Bronchial epithelial cell (primary cell): Measurements from ENCODE around the gene TYROBP. TPM values are rescaled to one million over a fixed set of nuclear protein-coding genes. Genes with fewer than 3 reads are reported as not detected.

Experiments
- DNase-seq: peaks from one replicate; pipeline ENCODE4 v3.0.0-alpha.2; 2010; ENCODE audit warnings: low read depth
- FAIRE-seq: peaks from 2 replicates; lab custom pipeline; 2011; peaks lifted over from hg19 to GRCh38; lab: Jason Lieb, UNC
- H3K27me3 ChIP-seq: 2 replicates; pipeline ENCODE4 v1.5.1; 2011; ENCODE audit warnings: low read length; ENCODE audit not compliant: control insufficient read depth, insufficient read depth
- H3K36me3 ChIP-seq: 2 replicates; pipeline ENCODE4 v1.5.1; 2011; ENCODE audit warnings: low read length; ENCODE audit not compliant: control insufficient read depth, insufficient read depth
- H3K4me3 ChIP-seq: 2 replicates; pipeline ENCODE4 v1.5.1; 2011; ENCODE audit warnings: mild to moderate bottlenecking, low read depth, low read length, control low read depth
- CTCF ChIP-seq: IDR thresholded peaks from 2 replicates; pipeline ENCODE4 v1.5.1; 2011; ENCODE audit warnings: mild to moderate bottlenecking, moderate library complexity, low read length, control low read depth, inconsistent platforms; ENCODE audit not compliant: insufficient read depth, severe bottlenecking
- total RNA-seq: library from RNA; depleted of rRNA; stranded (reverse); fragments of >200 nt; gene quantifications from 2 replicates; pipeline ENCODE4 v1.2.1, GENCODE V29; 2014

TYROBP gene
- total RNA-seq, 1 donor from 2014 or later = not detected

GRCh38 chr19:35935911-35936737 is 28.0 kb upstream of the TYROBP start, which contains the start of gene LRFN3:
LRFN3 (plus strand) TSS chr19:35936374; CDS start chr19:35939426, 3,052 bp downstream.
- no peak for FAIRE-seq
- no peaks in the 10 kb centered on the region for H3K27me3 ChIP-seq
- H3K36me3 ChIP-seq = no peaks in the 10 kb centered on the region
- peak; percentile 39 for DNase-seq
- H3K4me3 ChIP-seq = peak within 1 kb of the TSS; percentile 51
- no peak for TF ChIP-seq CTCF

DNA sequence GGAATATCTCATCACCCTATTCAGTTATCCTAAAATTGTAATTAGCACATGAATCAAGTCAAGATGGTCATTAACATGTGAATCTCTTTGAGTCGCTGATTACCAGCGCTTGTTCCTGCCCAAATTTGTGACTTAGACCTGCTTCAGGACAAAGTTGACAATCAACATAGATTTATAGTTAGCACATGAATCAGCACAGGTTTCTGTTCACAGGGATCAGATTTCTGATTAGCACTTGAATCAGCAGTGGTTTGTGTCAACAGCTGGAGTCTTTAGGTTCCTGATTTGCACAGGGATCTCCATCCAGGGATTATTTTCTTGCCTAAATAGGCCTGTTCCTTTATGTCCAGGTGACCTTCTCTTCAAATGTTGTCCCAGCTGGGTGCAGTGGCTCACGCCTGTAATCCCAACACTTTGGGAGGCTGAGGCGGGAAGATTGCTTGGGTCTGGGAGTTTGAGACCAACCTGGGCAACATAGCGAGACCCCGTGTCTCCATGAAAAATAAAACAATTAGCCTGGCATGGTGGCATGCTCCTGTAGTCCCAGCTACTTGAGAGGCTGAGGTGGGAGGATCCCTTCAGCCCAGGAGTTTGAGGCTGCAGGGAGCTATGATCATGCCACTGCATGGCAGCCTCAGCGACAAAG is 24.3 kb upstream of the TYROBP start:
- H3K27me3 ChIP-seq = no peaks in the 10 kb centered on the region
- FAIRE-seq (no peak), DNase-seq (no peak)
- TF ChIP-seq CTCF = no peak
- no peak overlapping the region for H3K4me3 ChIP-seq
- no peaks in the 10 kb centered on the region for H3K36me3 ChIP-seq

DNA sequence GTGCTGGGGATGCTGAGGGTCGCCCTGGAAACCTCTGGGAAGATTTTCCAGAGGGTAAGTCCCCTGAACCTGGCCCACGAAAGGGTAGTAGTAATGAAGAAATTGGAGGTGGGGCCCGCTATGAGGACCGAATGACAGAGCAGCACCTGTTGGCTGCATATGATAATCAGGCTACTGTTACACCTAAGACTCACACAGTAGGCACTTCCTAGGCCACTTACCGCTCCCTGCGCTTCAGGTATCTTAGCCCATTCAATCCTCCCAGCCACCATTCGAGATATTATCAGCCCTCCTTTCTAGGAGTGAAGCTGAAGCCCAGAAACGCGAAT is 23.7 kb upstream of the TYROBP start:
- no peak for DNase-seq
- no peaks in the 10 kb centered on the region for H3K27me3 ChIP-seq
- no peaks in the 10 kb centered on the region for H3K36me3 ChIP-seq
- H3K4me3 ChIP-seq = no peak overlapping the region
- no peak for TF ChIP-seq CTCF
- FAIRE-seq = no peak

DNA sequence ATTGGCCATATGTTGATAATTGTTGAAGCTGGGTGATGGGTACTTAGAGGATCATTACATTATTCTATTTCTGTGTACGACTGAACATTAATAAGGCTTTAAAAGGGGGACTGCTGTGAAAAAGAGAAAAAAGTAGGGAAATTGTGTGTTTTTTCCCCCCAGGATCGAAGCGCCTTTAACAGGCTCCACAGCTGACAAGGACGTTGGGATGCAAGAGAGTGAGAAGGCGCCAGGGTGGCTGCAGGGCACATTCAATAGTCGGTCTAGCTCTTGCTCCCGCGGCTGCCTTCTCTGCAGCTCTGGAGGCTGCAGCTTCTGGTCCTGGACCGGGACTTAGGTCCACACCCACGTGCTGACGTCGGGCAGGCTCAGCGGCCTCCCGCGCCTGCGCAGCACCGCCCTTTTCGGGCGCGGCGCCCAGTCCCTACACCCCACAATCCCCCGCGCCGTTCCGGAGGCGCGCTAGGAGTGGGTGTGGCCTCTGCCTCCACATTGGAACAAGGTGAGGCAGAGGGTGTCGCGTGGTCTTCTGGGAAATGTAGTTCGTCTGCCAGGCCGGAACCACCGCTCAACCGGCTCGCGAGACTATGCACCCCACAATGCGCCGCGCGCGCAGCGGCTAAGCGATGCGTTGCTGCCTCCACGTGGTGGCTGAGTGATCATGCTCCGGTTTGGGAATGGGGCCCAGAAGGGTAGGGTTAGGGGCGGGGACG is 23.2 kb upstream of the TYROBP start:
- peak; percentile 95 for TF ChIP-seq CTCF
- H3K36me3 ChIP-seq = no peaks in the 10 kb centered on the region
- H3K4me3 ChIP-seq = peak overlapping the region; percentile 1
- DNase-seq = peak; percentile 97
- peaks cover 1% of the 10 kb centered on the region for H3K27me3 ChIP-seq
- peak; percentile 96 for FAIRE-seq

GRCh38 chr19:35929876-35930275 is 21.8 kb upstream of the TYROBP start:
- Histone ChIP-seq H3K36me3 (no peaks in the 10 kb centered on the region), H3K27me3 (peaks cover 1% of the 10 kb centered on the region), H3K4me3 (no peak overlapping the region)
- no peak for DNase-seq
- FAIRE-seq = no peak
- no peak for TF ChIP-seq CTCF
